ENCODE data around the gene ITGBL1.

DNA sequence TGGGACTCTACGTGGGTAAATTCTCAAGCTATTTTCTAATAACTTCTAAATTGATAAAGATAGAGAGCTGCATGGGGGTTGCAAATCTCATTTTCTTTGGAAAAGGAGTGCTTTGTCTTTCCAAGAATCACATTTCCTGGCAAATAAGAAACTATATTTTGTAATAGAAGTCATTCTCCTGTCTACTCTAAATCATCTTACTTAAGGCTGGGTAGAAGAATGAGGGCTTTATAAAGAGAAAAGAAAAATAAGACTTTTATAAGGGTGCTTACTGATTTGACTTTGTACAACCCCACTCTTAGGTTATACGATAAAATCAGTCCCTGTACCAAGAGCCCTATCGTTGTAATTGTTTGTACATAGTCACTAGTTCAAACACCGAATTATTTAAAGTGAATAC lies 14.9 kb downstream of the ITGBL1 start:
- TF ChIP-seq, protein P1, sequence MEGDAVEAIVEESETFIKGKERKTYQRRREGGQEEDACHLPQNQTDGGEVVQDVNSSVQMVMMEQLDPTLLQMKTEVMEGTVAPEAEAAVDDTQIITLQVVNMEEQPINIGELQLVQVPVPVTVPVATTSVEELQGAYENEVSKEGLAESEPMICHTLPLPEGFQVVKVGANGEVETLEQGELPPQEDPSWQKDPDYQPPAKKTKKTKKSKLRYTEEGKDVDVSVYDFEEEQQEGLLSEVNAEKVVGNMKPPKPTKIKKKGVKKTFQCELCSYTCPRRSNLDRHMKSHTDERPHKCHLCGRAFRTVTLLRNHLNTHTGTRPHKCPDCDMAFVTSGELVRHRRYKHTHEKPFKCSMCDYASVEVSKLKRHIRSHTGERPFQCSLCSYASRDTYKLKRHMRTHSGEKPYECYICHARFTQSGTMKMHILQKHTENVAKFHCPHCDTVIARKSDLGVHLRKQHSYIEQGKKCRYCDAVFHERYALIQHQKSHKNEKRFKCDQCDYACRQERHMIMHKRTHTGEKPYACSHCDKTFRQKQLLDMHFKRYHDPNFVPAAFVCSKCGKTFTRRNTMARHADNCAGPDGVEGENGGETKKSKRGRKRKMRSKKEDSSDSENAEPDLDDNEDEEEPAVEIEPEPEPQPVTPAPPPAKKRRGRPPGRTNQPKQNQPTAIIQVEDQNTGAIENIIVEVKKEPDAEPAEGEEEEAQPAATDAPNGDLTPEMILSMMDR (IDR thresholded peaks at IDR 0.05; ENCODE audit: insufficient read depth, low read length, poor library complexity, severe bottlenecking): no peak
- no peak for TF ChIP-seq EZH2phosphoT487 (conservative IDR thresholded peaks at IDR 0.05; ENCODE audit: low read length)
